AG04449 (cell line): ENCODE measurements around the gene DIPK2B.

Source experiments
- CTCF ChIA-PET: fragments of 350-600 bp; formaldehyde crosslinking; extraction: SDS; loops from one replicate; lab custom pipeline; 2021; ENCODE audit warnings: antibody characterized with exemption; lab: Yijun Ruan, JAX
- POLR2A ChIA-PET: fragments of 400-600, 350-600 bp; formaldehyde crosslinking; extraction: SDS; loops from one replicate; lab custom pipeline; 2020; ENCODE audit warnings: antibody characterized with exemption, inconsistent platforms; lab: Yijun Ruan, JAX
- DNase-seq: peaks from one replicate; pipeline ENCODE4 v3.0.0-alpha.2; 2010; ENCODE audit warnings: low read depth, low spot score
- H3K4me3 ChIP-seq: 2 replicates; pipeline ENCODE4 v1.5.1; 2011; ENCODE audit warnings: low read depth, mild to moderate bottlenecking, control low read depth, low read length
- TF ChIP-seq, protein P1 (sequence below): IDR thresholded peaks from one replicate; pipeline ENCODE4 v1.5.1; 2011; ENCODE audit warnings: mild to moderate bottlenecking, moderate library complexity, low read length, control low read depth, inconsistent platforms; ENCODE audit not compliant: insufficient read depth; ENCODE audit errors: missing control alignments

Gene DIPK2B

DNA sequence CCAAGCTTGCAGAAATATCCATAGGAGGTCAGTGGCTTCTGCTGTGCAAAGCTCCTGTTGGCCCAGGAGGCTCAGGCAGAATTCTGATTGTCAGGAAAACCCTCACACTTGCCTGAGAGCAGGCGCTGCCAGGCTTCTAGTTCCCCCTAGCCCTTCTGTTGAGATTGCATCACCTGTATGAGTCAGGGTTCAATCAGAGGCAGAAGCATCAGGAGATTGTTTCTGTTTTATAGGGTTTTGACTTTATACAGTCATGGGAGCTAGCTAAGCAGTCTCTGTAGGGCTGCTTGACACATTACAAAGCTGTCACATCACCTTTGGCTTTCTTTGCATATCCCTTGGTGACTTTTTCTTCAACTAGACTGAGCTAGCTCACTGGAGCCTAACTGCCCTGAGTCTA is 27.8 kb downstream of the DIPK2B start:
- H3K4me3 ChIP-seq = no peak overlapping the region
- DNase-seq = no peak
- TF ChIP-seq, protein P1, sequence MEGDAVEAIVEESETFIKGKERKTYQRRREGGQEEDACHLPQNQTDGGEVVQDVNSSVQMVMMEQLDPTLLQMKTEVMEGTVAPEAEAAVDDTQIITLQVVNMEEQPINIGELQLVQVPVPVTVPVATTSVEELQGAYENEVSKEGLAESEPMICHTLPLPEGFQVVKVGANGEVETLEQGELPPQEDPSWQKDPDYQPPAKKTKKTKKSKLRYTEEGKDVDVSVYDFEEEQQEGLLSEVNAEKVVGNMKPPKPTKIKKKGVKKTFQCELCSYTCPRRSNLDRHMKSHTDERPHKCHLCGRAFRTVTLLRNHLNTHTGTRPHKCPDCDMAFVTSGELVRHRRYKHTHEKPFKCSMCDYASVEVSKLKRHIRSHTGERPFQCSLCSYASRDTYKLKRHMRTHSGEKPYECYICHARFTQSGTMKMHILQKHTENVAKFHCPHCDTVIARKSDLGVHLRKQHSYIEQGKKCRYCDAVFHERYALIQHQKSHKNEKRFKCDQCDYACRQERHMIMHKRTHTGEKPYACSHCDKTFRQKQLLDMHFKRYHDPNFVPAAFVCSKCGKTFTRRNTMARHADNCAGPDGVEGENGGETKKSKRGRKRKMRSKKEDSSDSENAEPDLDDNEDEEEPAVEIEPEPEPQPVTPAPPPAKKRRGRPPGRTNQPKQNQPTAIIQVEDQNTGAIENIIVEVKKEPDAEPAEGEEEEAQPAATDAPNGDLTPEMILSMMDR = no peak
- ChIA-PET POLR2A (interaction anchor here (0.8 kb wide), 1 partner anchor 9 kb away, joined by 3 read pairs; no protein-coding TSS in a partner anchor), CTCF (interaction anchor here (1.0 to 1.6 kb wide), 2 partner anchors 10 to 15 kb away, joined by 3 to 5 read pairs; no protein-coding TSS in a partner anchor)

DNA sequence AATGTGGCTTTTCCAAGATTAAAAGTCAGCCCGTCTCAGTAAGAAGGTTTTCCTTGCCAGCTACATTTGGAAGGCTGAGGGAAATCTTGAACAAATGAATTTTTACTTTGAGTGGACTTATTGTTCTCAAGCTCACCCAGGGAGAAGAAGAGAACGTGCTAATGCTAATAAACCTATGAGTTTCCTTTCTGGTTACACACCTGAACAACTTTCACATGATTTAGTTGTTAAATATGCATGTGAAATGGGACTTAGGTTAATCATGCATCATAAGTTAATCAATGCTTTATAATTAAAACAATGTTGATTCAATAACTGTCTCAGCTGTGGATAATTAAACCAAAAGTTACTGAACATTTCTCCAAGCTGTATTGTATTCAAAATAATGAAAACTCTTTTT is 33.9 kb downstream of the DIPK2B start:
- DNase-seq = no peak
- TF ChIP-seq, protein P1 = no peak
- POLR2A ChIA-PET = no interaction called here
- H3K4me3 ChIP-seq = no peak overlapping the region
- CTCF ChIA-PET = no interaction called here

DNA sequence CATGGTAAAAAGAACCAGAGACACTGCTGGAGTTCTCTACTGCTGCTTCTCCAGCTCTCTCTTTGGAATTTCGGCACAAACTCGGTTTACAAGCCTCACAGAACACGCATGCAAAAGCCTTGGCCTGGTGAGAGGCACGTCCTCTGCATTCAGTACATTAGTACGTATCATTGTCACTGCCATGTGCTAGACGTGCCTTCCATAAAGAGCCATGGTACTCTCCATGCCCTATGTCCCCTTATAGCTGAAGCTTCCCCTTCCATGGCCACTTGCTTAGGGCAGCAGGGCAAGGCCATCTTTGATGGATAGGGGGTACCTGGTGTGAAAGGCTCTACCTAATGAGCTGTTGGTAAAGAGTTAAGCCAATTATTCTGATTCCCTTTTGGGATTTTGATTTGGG is 35.0 kb downstream of the DIPK2B start:
- no peak overlapping the region for H3K4me3 ChIP-seq
- CTCF ChIA-PET = no interaction called here
- DNase-seq = no peak
- POLR2A ChIA-PET = no interaction called here
- TF ChIP-seq, protein P1 = no peak

DNA sequence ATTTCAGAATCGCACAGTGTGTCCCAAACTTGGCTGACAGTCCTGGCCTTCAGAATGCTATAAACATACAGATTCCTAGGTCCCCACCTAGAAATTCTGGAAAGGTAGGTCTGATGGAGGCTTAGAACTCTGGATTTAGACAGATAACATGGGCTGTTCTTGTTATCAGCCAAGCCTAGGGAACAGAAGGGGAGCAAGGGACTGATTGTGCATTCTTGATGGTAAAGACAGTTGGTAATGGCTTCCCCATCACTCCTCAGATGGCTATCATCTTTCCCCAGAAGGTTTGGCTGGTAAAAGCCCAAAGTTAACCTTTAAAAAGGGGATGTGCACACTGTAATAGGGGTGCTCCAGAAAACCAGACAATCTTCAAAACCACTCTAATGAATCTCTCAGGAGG is 35.7 kb downstream of the DIPK2B start:
- CTCF ChIA-PET = no interaction called here
- POLR2A ChIA-PET = no interaction called here
- no peak for DNase-seq
- TF ChIP-seq, protein P1 = no peak
- H3K4me3 ChIP-seq = no peak overlapping the region

DNA sequence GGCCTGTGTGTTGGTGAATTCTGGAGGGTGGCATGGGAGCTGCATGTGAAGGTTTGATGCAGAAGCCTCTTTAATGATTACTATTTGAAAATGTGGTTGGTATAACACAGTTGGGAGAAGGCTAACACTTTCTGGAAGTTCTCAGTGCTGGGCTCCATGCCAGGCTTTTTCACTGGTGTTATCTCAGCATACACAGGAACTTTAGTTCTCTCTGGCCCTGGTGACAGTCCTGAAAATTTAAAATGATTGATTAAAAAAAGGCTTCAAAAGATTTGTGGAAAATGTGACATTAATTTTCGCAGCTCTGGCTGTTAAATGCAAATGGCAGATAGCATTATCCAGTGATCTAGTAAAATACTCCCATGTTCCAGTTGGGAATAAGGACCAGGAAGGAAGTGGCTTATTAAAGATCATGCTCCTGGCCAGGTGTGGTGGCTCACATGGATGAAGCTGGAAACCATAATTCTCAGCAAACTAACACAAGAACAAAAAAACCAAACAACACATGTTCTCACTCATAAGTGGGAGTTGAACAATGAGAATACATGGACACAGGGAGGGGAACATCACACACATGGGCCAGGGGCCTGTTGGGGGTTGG is 36.6 kb downstream of the DIPK2B start:
- ChIA-PET POLR2A (interaction anchor here (0.8 kb wide), 1 partner anchor 9 kb away, joined by 3 read pairs; no protein-coding TSS in a partner anchor), CTCF (no interaction called here)
- no peak for DNase-seq
- TF ChIP-seq, protein P1 = no peak
- no peak overlapping the region for H3K4me3 ChIP-seq

DNA sequence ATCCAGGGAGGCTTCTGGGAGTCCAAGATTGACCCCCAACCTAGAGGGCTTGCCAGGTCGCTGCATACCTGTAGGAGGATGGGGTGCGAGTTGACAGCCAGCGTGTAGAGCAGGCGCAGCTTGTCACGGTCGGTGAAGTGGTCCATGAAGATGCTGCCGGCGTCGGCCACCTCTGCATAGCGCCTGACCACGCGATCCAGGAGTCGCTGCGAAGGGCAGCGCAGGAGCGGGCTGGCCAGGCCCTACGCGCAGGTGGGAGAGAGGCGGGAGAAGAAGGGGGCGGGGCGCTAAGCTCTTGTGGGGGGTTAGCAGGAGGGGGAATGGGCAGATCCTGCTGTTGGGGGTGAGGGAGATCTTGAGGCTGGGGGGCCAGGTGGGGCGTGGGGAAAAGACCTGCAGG is 43.0 kb downstream of the DIPK2B start:
- TF ChIP-seq, protein P1 = no peak
- CTCF ChIA-PET = no interaction called here
- DNase-seq = no peak
- H3K4me3 ChIP-seq = no peak overlapping the region
- POLR2A ChIA-PET = no interaction called here
